ENCODE measurements around the gene RPS10. TPM values are rescaled to one million over a fixed set of nuclear protein-coding genes. Genes with fewer than 3 reads are reported as not detected.

The RPS10 gene
- polyA plus RNA-seq (2,818 to 3,877 TPM (median 3,767 TPM) in 3 replicates), polyA minus RNA-seq (1,516 to 2,301 TPM (median 2,149 TPM) in 3 replicates)
- 257 TPM for polyA plus RNA-seq (2011; ENCODE audit: low read depth)
- polyA plus RNA-seq (2011; cell fraction: cytosol; rRNA removed): 4,155 and 5,101 TPM in 2 replicates
- 1,247 and 1,439 TPM in 2 replicates for polyA plus RNA-seq (2011; cell fraction: nucleus; rRNA removed)
- polyA plus RNA-seq (2012; ENCODE audit: low replicate concordance): 2,602 and 3,258 TPM in 2 replicates
- polyA minus RNA-seq (2011; cell fraction: cytosol; rRNA and poly(A)+ RNA removed): 1,259 TPM
- polyA minus RNA-seq (2011; cell fraction: nucleus; rRNA and poly(A)+ RNA removed): 176 and 189 TPM in 2 replicates

DNA sequence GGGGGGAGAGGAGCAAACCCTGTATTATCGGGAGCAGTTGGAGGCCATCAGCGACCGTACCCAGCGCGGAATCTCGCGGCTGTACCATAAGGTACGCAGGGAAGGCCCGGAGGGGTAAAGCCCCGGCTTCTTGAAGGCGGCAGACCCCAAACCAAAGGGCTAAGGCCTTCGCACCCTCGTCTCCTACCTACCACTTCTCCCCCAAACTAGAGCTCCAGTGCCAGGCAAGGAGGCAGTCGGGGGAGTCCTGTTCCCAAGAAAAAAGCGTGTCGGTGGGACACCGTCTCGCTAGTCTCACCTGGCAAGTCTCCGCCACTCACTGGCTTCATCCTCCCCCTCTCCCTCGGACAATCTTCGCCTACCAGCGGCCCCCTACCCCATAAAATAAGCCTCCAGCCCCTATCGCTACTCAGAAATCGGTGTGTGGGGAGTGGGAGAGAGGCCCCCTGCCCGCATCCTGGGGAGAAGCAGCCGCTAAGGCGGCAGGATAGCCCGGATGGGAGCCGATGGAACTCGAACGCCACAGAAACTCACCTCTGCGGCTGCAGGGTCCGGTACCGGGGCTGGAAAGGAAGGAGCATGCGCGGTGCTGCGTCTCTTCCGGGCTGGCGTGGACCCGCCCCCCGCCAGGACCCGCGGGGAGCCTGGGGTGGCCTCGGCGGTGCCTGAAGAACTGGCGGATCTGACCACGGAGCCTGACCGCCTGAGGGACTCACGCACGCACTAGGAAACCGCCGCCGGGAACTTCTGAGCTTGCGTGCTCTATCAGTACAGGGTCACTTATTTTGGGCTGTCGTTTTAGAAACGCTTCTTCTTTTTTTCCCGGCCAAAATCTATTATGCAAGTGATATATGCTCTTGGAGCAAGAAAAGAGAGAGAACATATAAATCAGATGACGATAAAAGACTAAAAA is at the start of gene RPS10:
RPS10 (minus strand) TSS at position 572 of the 913 bp plus-strand sequence. CDS start 848 bp downstream, outside the sequence.
- H3K27me3 ChIP-seq (ENCODE audit: control insufficient read depth, extremely low read depth, insufficient read depth, low read length): no peaks in the 10 kb centered on the region
- no peaks in the 10 kb centered on the region for H3K9me3 ChIP-seq (ENCODE audit: control insufficient read depth, low read depth, low read length)
- TF ChIP-seq, protein P1, sequence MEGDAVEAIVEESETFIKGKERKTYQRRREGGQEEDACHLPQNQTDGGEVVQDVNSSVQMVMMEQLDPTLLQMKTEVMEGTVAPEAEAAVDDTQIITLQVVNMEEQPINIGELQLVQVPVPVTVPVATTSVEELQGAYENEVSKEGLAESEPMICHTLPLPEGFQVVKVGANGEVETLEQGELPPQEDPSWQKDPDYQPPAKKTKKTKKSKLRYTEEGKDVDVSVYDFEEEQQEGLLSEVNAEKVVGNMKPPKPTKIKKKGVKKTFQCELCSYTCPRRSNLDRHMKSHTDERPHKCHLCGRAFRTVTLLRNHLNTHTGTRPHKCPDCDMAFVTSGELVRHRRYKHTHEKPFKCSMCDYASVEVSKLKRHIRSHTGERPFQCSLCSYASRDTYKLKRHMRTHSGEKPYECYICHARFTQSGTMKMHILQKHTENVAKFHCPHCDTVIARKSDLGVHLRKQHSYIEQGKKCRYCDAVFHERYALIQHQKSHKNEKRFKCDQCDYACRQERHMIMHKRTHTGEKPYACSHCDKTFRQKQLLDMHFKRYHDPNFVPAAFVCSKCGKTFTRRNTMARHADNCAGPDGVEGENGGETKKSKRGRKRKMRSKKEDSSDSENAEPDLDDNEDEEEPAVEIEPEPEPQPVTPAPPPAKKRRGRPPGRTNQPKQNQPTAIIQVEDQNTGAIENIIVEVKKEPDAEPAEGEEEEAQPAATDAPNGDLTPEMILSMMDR (optimal IDR thresholded peaks at IDR 0.05 in 1 of 3, IDR thresholded peaks at IDR 0.05 in 1 of 3, conservative IDR thresholded peaks at IDR 0.05 in 1 of 3; ENCODE audit: extremely low read depth in 1 of 3, insufficient read depth in 2 of 3, low read length in 3 of 3): no peak
- no peak for TF ChIP-seq EZH2 (IDR thresholded peaks at IDR 0.05; ENCODE audit: low read length)
- no peaks in the 10 kb centered on the region for H3K9me1 ChIP-seq (ENCODE audit: control insufficient read depth, extremely low read depth, insufficient read depth, low read length)
- peak within 1 kb of the TSS; percentile 51 for H2AFZ ChIP-seq (ENCODE audit: control insufficient read depth, low read length)
- peak within 1 kb of the TSS; percentile 78 for H3K4me2 ChIP-seq (ENCODE audit: control insufficient read depth, extremely low read depth, insufficient read depth, low read depth, low read length)
- peak within 1 kb of the TSS; percentile 96 for H3K27ac ChIP-seq (ENCODE audit: control insufficient read depth, insufficient read depth, low read length)
- dilution Hi-C loops (cut with MboI; ENCODE audit: extremely low pct_ligation_motif_present, low sequenced_read_pairs): no loop called here
- FAIRE-seq: no peak
- peaks cover 10% of the 10 kb centered on the region for H3K4me1 ChIP-seq (ENCODE audit: control insufficient read depth, extremely low read depth, insufficient read depth, low read length)
- H3K4me3 ChIP-seq (ENCODE audit: control insufficient read depth in 2 of 3, extremely low read depth in 1 of 3, insufficient read depth in 2 of 3, low read depth in 1 of 3, low read length in 3 of 3): peak within 1 kb of the TSS; percentile 67 to 98 (median 94)
- peaks cover 48% of the 10 kb centered on the region for H3K79me2 ChIP-seq (ENCODE audit: control insufficient read depth, insufficient read depth, low read length)
- no peak for DNase-seq (ENCODE audit: low read depth, low spot score)
- peaks cover 19 to 36% of the 10 kb centered on the region in 2 experiments for H3K36me3 ChIP-seq (ENCODE audit: control insufficient read depth in 2 of 2, extremely low read depth in 1 of 2, insufficient read depth in 2 of 2, low read length in 2 of 2)
- peaks cover 2% of the 10 kb centered on the region for H4K20me1 ChIP-seq (ENCODE audit: control insufficient read depth, extremely low read depth, insufficient read depth, low read length)
- peak within 1 kb of the TSS; percentile 100 for H3K9ac ChIP-seq (ENCODE audit: control insufficient read depth, extremely low read depth, insufficient read depth, low read length)

DNA sequence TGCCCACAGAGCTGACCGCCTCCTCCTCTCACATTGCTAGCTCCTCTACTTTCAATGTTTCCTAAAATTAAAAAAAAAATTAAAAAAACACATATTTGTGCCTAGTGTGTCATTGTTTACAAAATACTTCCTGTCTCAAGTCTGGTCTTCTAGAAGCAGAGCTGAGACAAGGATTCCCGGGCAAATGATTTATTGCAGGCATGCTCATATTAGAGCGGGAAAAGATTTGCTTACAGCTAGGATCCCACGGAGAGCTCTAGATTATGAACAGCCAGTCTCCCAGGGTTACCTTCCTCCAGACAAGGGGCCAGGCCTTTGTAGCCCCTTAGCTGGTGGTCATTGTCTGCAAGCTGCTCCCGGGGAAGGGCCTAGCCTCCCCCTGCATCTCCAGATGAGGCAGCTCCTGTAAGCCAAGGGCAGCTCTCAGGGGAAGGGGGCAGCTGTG is 49.4 kb upstream of the RPS10 start:
- Histone ChIP-seq H3K4me2 (ENCODE audit: control insufficient read depth, extremely low read depth, insufficient read depth, low read depth, low read length) (no peak overlapping the region), H3K9me1 (ENCODE audit: control insufficient read depth, extremely low read depth, insufficient read depth, low read length) (no peaks in the 10 kb centered on the region), H2AFZ (ENCODE audit: control insufficient read depth, low read length) (no peak overlapping the region), H3K4me3 (ENCODE audit: control insufficient read depth in 2 of 3, extremely low read depth in 1 of 3, insufficient read depth in 2 of 3, low read depth in 1 of 3, low read length in 3 of 3) (no peak overlapping the region), H3K9ac (ENCODE audit: control insufficient read depth, extremely low read depth, insufficient read depth, low read length) (no peak overlapping the region), H3K4me1 (ENCODE audit: control insufficient read depth, extremely low read depth, insufficient read depth, low read length) (no peaks in the 10 kb centered on the region), H3K79me2 (ENCODE audit: control insufficient read depth, insufficient read depth, low read length) (no peaks in the 10 kb centered on the region), H3K36me3 (ENCODE audit: control insufficient read depth in 2 of 2, extremely low read depth in 1 of 2, insufficient read depth in 2 of 2, low read length in 2 of 2) (no peaks in the 10 kb centered on the region), H3K9me3 (ENCODE audit: control insufficient read depth, low read depth, low read length) (no peaks in the 10 kb centered on the region), H3K27me3 (ENCODE audit: control insufficient read depth, extremely low read depth, insufficient read depth, low read length) (no peaks in the 10 kb centered on the region), H4K20me1 (ENCODE audit: control insufficient read depth, extremely low read depth, insufficient read depth, low read length) (no peaks in the 10 kb centered on the region), H3K27ac (ENCODE audit: control insufficient read depth, insufficient read depth, low read length) (no peak overlapping the region)
- dilution Hi-C loops (cut with MboI; ENCODE audit: extremely low pct_ligation_motif_present, low sequenced_read_pairs): no loop called here
- FAIRE-seq (no peak), DNase-seq (ENCODE audit: low read depth, low spot score) (no peak)
- TF ChIP-seq, protein P1 (optimal IDR thresholded peaks at IDR 0.05 in 1 of 3, IDR thresholded peaks at IDR 0.05 in 1 of 3, conservative IDR thresholded peaks at IDR 0.05 in 1 of 3; ENCODE audit: extremely low read depth in 1 of 3, insufficient read depth in 2 of 3, low read length in 3 of 3): no peak
- no peak for TF ChIP-seq EZH2 (IDR thresholded peaks at IDR 0.05; ENCODE audit: low read length)

All from keratinocyte (primary cell).